ENCODE data around the gene SKA3.

Gene SKA3

DNA sequence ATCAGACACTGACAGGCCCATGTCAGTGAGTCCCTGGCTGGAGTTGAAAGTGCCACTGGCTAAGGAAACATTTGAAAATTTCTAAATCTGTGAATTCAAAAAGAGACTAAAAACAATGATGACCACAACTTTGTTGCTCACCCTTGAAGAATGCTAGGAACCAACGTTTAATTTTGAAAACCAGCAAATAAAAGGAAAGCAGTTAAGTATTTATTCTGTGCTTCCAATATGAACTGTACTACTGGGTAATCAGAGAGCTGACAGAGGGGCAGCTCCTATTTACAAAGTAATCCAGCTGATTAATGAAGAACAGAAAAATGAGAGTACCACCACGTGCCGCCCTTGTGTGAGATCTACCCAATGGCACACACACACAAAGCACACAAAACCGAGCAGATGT lies 70.3 kb downstream of the SKA3 start:
- no peak for DNase-seq

DNA sequence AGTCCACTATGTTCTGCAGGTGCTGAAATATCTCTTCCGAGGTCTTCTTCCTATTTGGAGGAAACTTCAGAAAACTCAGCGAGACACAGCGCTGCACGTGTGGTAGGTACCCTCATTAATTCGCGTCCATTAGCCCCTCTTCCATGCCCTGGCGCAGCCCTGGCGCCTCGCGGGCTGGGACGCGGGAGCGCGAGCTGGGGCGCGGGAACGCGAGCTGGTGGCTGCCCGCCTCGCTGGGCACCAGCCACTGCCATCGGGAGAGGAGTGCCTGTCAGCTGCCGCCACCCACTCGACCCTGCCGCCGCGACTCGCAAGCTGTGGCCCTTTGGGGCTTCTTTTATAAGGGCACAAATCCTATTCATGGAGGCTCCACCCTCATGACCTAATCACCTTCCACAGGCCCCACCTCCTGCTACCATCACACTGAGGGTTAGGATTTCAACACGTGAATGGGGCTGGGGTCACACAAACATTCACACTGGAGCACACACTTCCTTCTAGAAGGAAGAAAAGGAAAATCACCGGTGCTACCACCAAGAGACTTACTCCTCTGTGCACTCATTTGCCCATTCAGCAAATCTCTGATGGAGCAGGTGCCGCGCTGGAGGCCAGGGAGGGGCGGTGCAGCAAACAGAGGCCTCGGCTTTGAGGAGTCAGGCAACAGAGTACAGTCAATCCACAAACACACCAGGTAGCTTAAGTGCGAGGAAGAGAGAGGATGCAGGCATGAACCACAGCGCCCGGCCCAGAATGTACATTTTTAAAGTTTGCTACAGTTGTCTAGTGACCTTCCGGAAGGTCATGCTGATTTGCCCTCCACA lies 71.9 kb downstream of the SKA3 start:
- DNase-seq: no peak

Measured in stimulated activated CD4-positive, alpha-beta T cell treated with anti-CD3 and anti-CD28 coated beads, Interleukin-2, amount 100 ng/mL, for 24 hours (primary cell).